ENCODE measurements around the gene GZF1.

GZF1 gene

GRCh38 chr20:23399568-23400241 is 37.7 kb downstream of the GZF1 start:
- Mint-ChIP-seq H3K4me3 (peak overlapping the region; percentile 16), H3K4me1 (ENCODE audit: low read depth) (peaks cover 55% of the 10 kb centered on the region), H3K27me3 (ENCODE audit: low read depth) (no peaks in the 10 kb centered on the region), H3K9me3 (no peaks in the 10 kb centered on the region), H3K36me3 (ENCODE audit: low read depth) (peaks cover 34% of the 10 kb centered on the region), H3K27ac (peak overlapping the region; percentile 69)

- Mint-ChIP-seq H3K9me3 (no peaks in the 10 kb centered on the region), H3K27ac (no peak overlapping the region), H3K36me3 (ENCODE audit: low read depth) (peaks cover 31% of the 10 kb centered on the region), H3K4me1 (ENCODE audit: low read depth) (peaks cover 56% of the 10 kb centered on the region), H3K4me3 (no peak overlapping the region), H3K27me3 (ENCODE audit: low read depth) (no peaks in the 10 kb centered on the region)
Observed at GRCh38 chr20:23401051-23401450, 39.1 kb downstream of the GZF1 start.

- H3K36me3 Mint-ChIP-seq (ENCODE audit: low read depth) = peaks cover 26% of the 10 kb centered on the region
- H3K9me3 Mint-ChIP-seq = no peaks in the 10 kb centered on the region
- no peaks in the 10 kb centered on the region for H3K27me3 Mint-ChIP-seq (ENCODE audit: low read depth)
- no peak overlapping the region for H3K4me3 Mint-ChIP-seq
- H3K27ac Mint-ChIP-seq = no peak overlapping the region
- H3K4me1 Mint-ChIP-seq (ENCODE audit: low read depth) = peaks cover 61% of the 10 kb centered on the region
Observed at GRCh38 chr20:23403751-23404150, 41.8 kb downstream of the GZF1 start.

- Mint-ChIP-seq H3K27me3 (ENCODE audit: low read depth) (no peaks in the 10 kb centered on the region), H3K36me3 (ENCODE audit: low read depth) (peaks cover 26% of the 10 kb centered on the region), H3K9me3 (no peaks in the 10 kb centered on the region), H3K4me3 (no peak overlapping the region), H3K4me1 (ENCODE audit: low read depth) (peaks cover 57% of the 10 kb centered on the region), H3K27ac (no peak overlapping the region)
Observed at GRCh38 chr20:23404196-23404595, 42.2 kb downstream of the GZF1 start.

GRCh38 chr20:23406880-23407279 is 44.9 kb downstream of the GZF1 start:
- Mint-ChIP-seq H3K4me1 (ENCODE audit: low read depth) (peaks cover 48% of the 10 kb centered on the region), H3K27ac (no peak overlapping the region)

GRCh38 chr20:23407781-23408464 is 45.9 kb downstream of the GZF1 start:
- Mint-ChIP-seq H3K27me3 (ENCODE audit: low read depth) (no peaks in the 10 kb centered on the region), H3K4me3 (peak overlapping the region; percentile 71)

More at GRCh38 chr20:23406880-23407279, 44.9 kb downstream of the GZF1 start:
- H3K9me3 Mint-ChIP-seq = no peaks in the 10 kb centered on the region
- H3K4me3 Mint-ChIP-seq = no peak overlapping the region
- no peaks in the 10 kb centered on the region for H3K27me3 Mint-ChIP-seq (ENCODE audit: low read depth)
- peaks cover 16% of the 10 kb centered on the region for H3K36me3 Mint-ChIP-seq (ENCODE audit: low read depth)

GRCh38 chr20:23408957-23409356 is 47.0 kb downstream of the GZF1 start:
- H3K4me3 Mint-ChIP-seq = no peak overlapping the region
- no peaks in the 10 kb centered on the region for H3K27me3 Mint-ChIP-seq (ENCODE audit: low read depth)
- H3K4me1 Mint-ChIP-seq (ENCODE audit: low read depth) = peaks cover 53% of the 10 kb centered on the region
- peaks cover 7% of the 10 kb centered on the region for H3K36me3 Mint-ChIP-seq (ENCODE audit: low read depth)
- H3K9me3 Mint-ChIP-seq = no peaks in the 10 kb centered on the region
- peak overlapping the region; percentile 94 for H3K27ac Mint-ChIP-seq

More at GRCh38 chr20:23407781-23408464, 45.9 kb downstream of the GZF1 start:
- Mint-ChIP-seq H3K27ac (peak overlapping the region; percentile 94), H3K4me1 (ENCODE audit: low read depth) (peaks cover 50% of the 10 kb centered on the region), H3K36me3 (ENCODE audit: low read depth) (peaks cover 9% of the 10 kb centered on the region), H3K9me3 (no peaks in the 10 kb centered on the region)

GRCh38 chr20:23409800-23410199 is 47.8 kb downstream of the GZF1 start:
- Mint-ChIP-seq H3K9me3 (no peaks in the 10 kb centered on the region), H3K27me3 (ENCODE audit: low read depth) (no peaks in the 10 kb centered on the region), H3K27ac (no peak overlapping the region), H3K4me3 (no peak overlapping the region), H3K4me1 (ENCODE audit: low read depth) (peaks cover 48% of the 10 kb centered on the region), H3K36me3 (ENCODE audit: low read depth) (peaks cover 5% of the 10 kb centered on the region)

GRCh38 chr20:23410916-23411695 is 49.1 kb downstream of the GZF1 start:
- H3K27ac Mint-ChIP-seq = no peak overlapping the region
- H3K36me3 Mint-ChIP-seq (ENCODE audit: low read depth) = peaks cover 2% of the 10 kb centered on the region
- no peaks in the 10 kb centered on the region for H3K9me3 Mint-ChIP-seq

GRCh38 chr20:23412026-23412425 is 50.0 kb downstream of the GZF1 start:
- Mint-ChIP-seq H3K4me3 (no peak overlapping the region), H3K27ac (no peak overlapping the region), H3K9me3 (no peaks in the 10 kb centered on the region), H3K27me3 (ENCODE audit: low read depth) (no peaks in the 10 kb centered on the region), H3K36me3 (ENCODE audit: low read depth) (peaks cover 2% of the 10 kb centered on the region), H3K4me1 (ENCODE audit: low read depth) (peaks cover 49% of the 10 kb centered on the region)

More at GRCh38 chr20:23410916-23411695, 49.1 kb downstream of the GZF1 start:
- Mint-ChIP-seq H3K4me1 (ENCODE audit: low read depth) (peaks cover 49% of the 10 kb centered on the region), H3K27me3 (ENCODE audit: low read depth) (no peaks in the 10 kb centered on the region), H3K4me3 (no peak overlapping the region)

- peaks cover 2% of the 10 kb centered on the region for H3K36me3 Mint-ChIP-seq (ENCODE audit: low read depth)
- no peak overlapping the region for H3K27ac Mint-ChIP-seq
- no peak overlapping the region for H3K4me3 Mint-ChIP-seq
- H3K4me1 Mint-ChIP-seq (ENCODE audit: low read depth) = peaks cover 48% of the 10 kb centered on the region
- H3K9me3 Mint-ChIP-seq = no peaks in the 10 kb centered on the region
- H3K27me3 Mint-ChIP-seq (ENCODE audit: low read depth) = no peaks in the 10 kb centered on the region
Observed at GRCh38 chr20:23413862-23414422, 52.0 kb downstream of the GZF1 start.

- Mint-ChIP-seq H3K9me3 (no peaks in the 10 kb centered on the region), H3K4me3 (no peak overlapping the region), H3K4me1 (ENCODE audit: low read depth) (peaks cover 51% of the 10 kb centered on the region), H3K36me3 (ENCODE audit: low read depth) (peaks cover 2% of the 10 kb centered on the region), H3K27me3 (ENCODE audit: low read depth) (no peaks in the 10 kb centered on the region), H3K27ac (no peak overlapping the region)
Observed at GRCh38 chr20:23414526-23415188, 52.7 kb downstream of the GZF1 start.

- Mint-ChIP-seq H3K4me3 (peak overlapping the region; percentile 25), H3K27ac (peak overlapping the region; percentile 37), H3K9me3 (no peaks in the 10 kb centered on the region), H3K27me3 (ENCODE audit: low read depth) (no peaks in the 10 kb centered on the region), H3K4me1 (ENCODE audit: low read depth) (peaks cover 48% of the 10 kb centered on the region), H3K36me3 (ENCODE audit: low read depth) (peaks cover 5% of the 10 kb centered on the region)
Observed at GRCh38 chr20:23415555-23415954, 53.6 kb downstream of the GZF1 start.

Measured in T-helper 1 cell treated with Interleukin-12 subunit alpha and Interleukin-12 subunit beta and Interleukin-4 antibody, amounts not matched to agents 30 μg/mL and 1 μg/mL, for 36 hours (primary cell).